HEK293 (cell line): ENCODE measurements around the gene FAM151B.

Experiments used
- BCL11B ChIP-seq: fragments of 450-650 bp; formaldehyde crosslinking; IDR thresholded peaks from 2 replicates; pipeline ENCODE4 v1.5.1; 2016; ENCODE audit warnings: low read depth, missing biosample characterization, missing genetic modification characterization
- BCL6B ChIP-seq: fragments of 450-650 bp; formaldehyde crosslinking; IDR thresholded peaks from 2 replicates; pipeline ENCODE4 v1.5.1; 2017; ENCODE audit warnings: missing biosample characterization, missing genetic modification characterization
- FEZF1 ChIP-seq: fragments of 450-650 bp; formaldehyde crosslinking; IDR thresholded peaks from 2 replicates; pipeline ENCODE4 v1.5.1; 2016; ENCODE audit warnings: missing biosample characterization, missing genetic modification characterization
- GFI1B ChIP-seq: fragments of 450-650 bp; formaldehyde crosslinking; IDR thresholded peaks from 2 replicates; pipeline ENCODE4 v1.5.1; 2016; ENCODE audit warnings: missing biosample characterization, missing genetic modification characterization
- GLI2 ChIP-seq: fragments of 450-650 bp; formaldehyde crosslinking; IDR thresholded peaks from 2 replicates; pipeline ENCODE4; 2017; ENCODE audit warnings: missing biosample characterization, missing genetic modification characterization, low read depth, borderline replicate concordance
- HIC1 ChIP-seq: fragments of 450-650 bp; formaldehyde crosslinking; IDR thresholded peaks from 2 replicates; pipeline ENCODE4 v1.5.1; 2016; ENCODE audit warnings: missing biosample characterization, missing genetic modification characterization
- IKZF3 ChIP-seq: fragments of 450-650 bp; IDR thresholded peaks from 2 replicates; pipeline ENCODE4 v1.5.0; 2018; ENCODE audit warnings: missing biosample characterization, mild to moderate bottlenecking, missing genetic modification characterization, moderate library complexity
- KLF16 ChIP-seq: fragments of 450-650 bp; formaldehyde crosslinking; IDR thresholded peaks from 2 replicates; pipeline ENCODE4 v1.5.1; 2017; ENCODE audit warnings: missing biosample characterization, missing genetic modification characterization
- KLF7 ChIP-seq: fragments of 450-650 bp; formaldehyde crosslinking; IDR thresholded peaks from 2 replicates; pipeline ENCODE4 v1.5.1; 2016; ENCODE audit warnings: missing biosample characterization, missing genetic modification characterization, borderline replicate concordance
- MZF1 ChIP-seq: fragments of 450-650 bp; formaldehyde crosslinking; IDR thresholded peaks from 2 replicates; pipeline ENCODE4 v1.5.1; 2017; ENCODE audit warnings: missing biosample characterization, missing genetic modification characterization, borderline replicate concordance
- PRDM1 ChIP-seq: fragments of 450-650 bp; formaldehyde crosslinking; IDR thresholded peaks from 2 replicates; pipeline ENCODE4; 2016; ENCODE audit warnings: missing biosample characterization, missing genetic modification characterization
- SP3 ChIP-seq: fragments of 450-650 bp; formaldehyde crosslinking; IDR thresholded peaks from 2 replicates; pipeline ENCODE4 v1.5.1; 2016; ENCODE audit warnings: missing biosample characterization, missing genetic modification characterization
- TSHZ1 ChIP-seq: fragments of 450-650 bp; formaldehyde crosslinking; IDR thresholded peaks from 2 replicates; pipeline ENCODE4 v1.5.1; 2016; ENCODE audit warnings: missing biosample characterization, missing genetic modification characterization, borderline replicate concordance
- ZBTB21 ChIP-seq: fragments of 450-650 bp; formaldehyde crosslinking; IDR thresholded peaks from 2 replicates; pipeline ENCODE4 v1.5.1; 2017; ENCODE audit warnings: missing biosample characterization, missing genetic modification characterization
- ZBTB48 ChIP-seq: fragments of 450-650 bp; formaldehyde crosslinking; IDR thresholded peaks from 2 replicates; pipeline ENCODE4 v1.5.1; 2016; ENCODE audit warnings: missing biosample characterization, missing genetic modification characterization
- ZFP3 ChIP-seq: fragments of 450-650 bp; formaldehyde crosslinking; IDR thresholded peaks from 2 replicates; pipeline ENCODE4 v1.5.1; 2016; ENCODE audit warnings: low read depth, missing biosample characterization, missing genetic modification characterization
- ZNF121 ChIP-seq: fragments of 450-650 bp; formaldehyde crosslinking; IDR thresholded peaks from 2 replicates; pipeline ENCODE4 v1.5.1; 2016; ENCODE audit warnings: missing biosample characterization, missing genetic modification characterization
- ZNF138 ChIP-seq: fragments of 450-650 bp; formaldehyde crosslinking; IDR thresholded peaks from 2 replicates; pipeline ENCODE4 v1.5.1; 2016; ENCODE audit warnings: missing biosample characterization, missing genetic modification characterization, borderline replicate concordance
- ZNF184 ChIP-seq: fragments of 450-650 bp; IDR thresholded peaks from 2 replicates; pipeline ENCODE4 v1.5.1; 2018; ENCODE audit warnings: missing biosample characterization, mild to moderate bottlenecking, missing genetic modification characterization
- ZNF19 ChIP-seq: fragments of 450-650 bp; formaldehyde crosslinking; IDR thresholded peaks from 2 replicates; pipeline ENCODE4; 2016; ENCODE audit warnings: missing biosample characterization, missing genetic modification characterization, low read depth
- ZNF239 ChIP-seq: fragments of 450-650 bp; formaldehyde crosslinking; IDR thresholded peaks from 2 replicates; pipeline ENCODE4 v1.5.1; 2016; ENCODE audit warnings: missing biosample characterization, missing genetic modification characterization
- ZNF248 ChIP-seq: fragments of 450-650 bp; formaldehyde crosslinking; IDR thresholded peaks from 2 replicates; pipeline ENCODE4 v1.5.1; 2017; ENCODE audit warnings: missing biosample characterization, missing genetic modification characterization
- ZNF274 ChIP-seq, 2 experiments: fragments of 200-500 bp in 1 of 2; fragments of 450-650 bp in 1 of 2; sonication (Bioruptor generic) in 1 of 2; formaldehyde crosslinking in 1 of 2; IDR thresholded peaks; 2 replicates each; pipeline versions ENCODE4 v1.5.1 to v1.6.1; 2014 to 2016; ENCODE audit warnings: borderline replicate concordance in 1 of 2, inconsistent platforms in 1 of 2, low read length in 1 of 2, missing biosample characterization in 1 of 2, missing genetic modification characterization in 1 of 2
- ZNF292 ChIP-seq: fragments of 450-650 bp; formaldehyde crosslinking; IDR thresholded peaks from 2 replicates; pipeline ENCODE4 v1.5.1; 2016; ENCODE audit warnings: low read depth, missing biosample characterization, missing genetic modification characterization, borderline replicate concordance
- ZNF473 ChIP-seq: fragments of 450-650 bp; formaldehyde crosslinking; IDR thresholded peaks from 2 replicates; pipeline ENCODE4 v1.5.1; 2017; ENCODE audit warnings: missing biosample characterization, missing genetic modification characterization
- ZNF501 ChIP-seq: fragments of 450-650 bp; formaldehyde crosslinking; IDR thresholded peaks from 2 replicates; pipeline ENCODE4 v1.5.1; 2016; ENCODE audit warnings: missing biosample characterization, missing genetic modification characterization
- ZNF658 ChIP-seq: fragments of 450-650 bp; formaldehyde crosslinking; IDR thresholded peaks from 2 replicates; pipeline ENCODE4; 2016; ENCODE audit warnings: missing biosample characterization, missing genetic modification characterization
- ZNF664 ChIP-seq: fragments of 450-650 bp; formaldehyde crosslinking; IDR thresholded peaks from 2 replicates; pipeline ENCODE4 v1.5.1; 2016; ENCODE audit warnings: missing biosample characterization, missing genetic modification characterization
- ZNF777 ChIP-seq: fragments of 450-650 bp; formaldehyde crosslinking; IDR thresholded peaks from 2 replicates; pipeline ENCODE4 v1.5.1; 2017; ENCODE audit warnings: missing biosample characterization, missing genetic modification characterization, borderline replicate concordance
- ZSCAN16 ChIP-seq: fragments of 450-650 bp; formaldehyde crosslinking; IDR thresholded peaks from 2 replicates; pipeline ENCODE4 v1.5.1; 2016; ENCODE audit warnings: missing biosample characterization, missing genetic modification characterization
- ZSCAN30 ChIP-seq: fragments of 450-650 bp; IDR thresholded peaks from 2 replicates; pipeline ENCODE4 v1.5.1; 2018; ENCODE audit warnings: missing biosample characterization, mild to moderate bottlenecking, missing genetic modification characterization, moderate library complexity

The FAM151B gene

GRCh38 chr5:80487829-80488721 is at the start of gene FAM151B (continued):
- TF ChIP-seq ZNF777 (no peak), SP3 (tag by site-specific recombination) (peak; percentile 38; the same call in 1 of the 2 replicates), ZNF184 (tag by site-specific recombination) (0 out of 2 replicates have a peak, but pooled peaks have one; percentile 11), ZBTB21 (tag by site-specific recombination) (0 out of 2 replicates have a peak, but pooled peaks have one; percentile 30), ZSCAN30 (tag by site-specific recombination) (peak; percentile 12; the same call in 1 of the 2 replicates), ZNF19 (no peak), ZNF292 (tag by site-specific recombination) (no peak), FEZF1 (no peak; the same call in 1 of the 2 replicates), PRDM1 (0 out of 2 replicates have a peak, but pooled peaks have one; percentile 22), ZNF121 (tag by site-specific recombination) (no peak), ZNF239 (tag by site-specific recombination) (no peak), ZNF138 (no peak), KLF16 (0 out of 2 replicates have a peak, but pooled peaks have one; percentile 19), ZNF664 (tag by site-specific recombination) (no peak), GFI1B (tag by site-specific recombination) (no peak), KLF7 (peak; percentile 61; the same call in 1 of the 2 replicates), GLI2 (tag by site-specific recombination) (no peak), BCL11B (tag by site-specific recombination) (peak; percentile 56; the same call in 1 of the 2 replicates), ZNF248 (tag by site-specific recombination) (no peak), TSHZ1 (tag by site-specific recombination) (no peak), ZNF274 (IDR thresholded peaks at IDR 0.05; ENCODE audit: low read length) (no peak), ZNF274 (tag by site-specific recombination; IDR thresholded peaks at IDR 0.05; ENCODE audit: borderline replicate concordance) (no peak), MZF1 (tag by site-specific recombination) (peak; percentile 53; the same call in 1 of the 2 replicates), ZFP3 (tag by site-specific recombination) (no peak), ZBTB48 (tag by site-specific recombination) (peak; percentile 98), ZNF501 (tag by site-specific recombination) (peak; percentile 91), BCL6B (tag by site-specific recombination) (no peak), ZNF658 (tag by site-specific recombination) (no peak), ZNF473 (tag by site-specific recombination) (no peak), IKZF3 (tag by site-specific recombination) (peak; percentile 86), HIC1 (tag by site-specific recombination) (no peak; the same call in none of the 2 replicates), ZSCAN16 (tag by site-specific recombination) (no peak)
